Measurements from ENCODE around the gene ITGB6.

DNA sequence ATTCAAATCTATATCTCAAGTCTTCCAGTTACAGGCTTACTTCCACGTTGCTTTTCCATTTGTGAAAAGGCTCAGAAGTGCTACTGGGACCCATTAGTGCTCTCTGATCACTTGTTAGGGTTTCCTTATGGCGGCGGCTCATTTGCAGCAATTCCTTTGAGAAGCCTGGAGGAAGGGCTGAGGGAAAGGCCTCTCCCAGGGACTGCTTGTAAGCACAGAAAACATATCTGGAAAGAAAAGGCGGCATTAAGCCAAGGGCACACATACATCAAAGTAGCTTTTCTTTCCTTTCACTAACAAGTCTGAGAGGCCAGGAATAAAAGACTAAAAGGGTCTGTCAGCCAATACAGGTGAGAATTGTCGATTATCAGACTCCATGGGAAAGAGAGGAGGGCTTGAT, 39.4 kb upstream of the ITGB6 start:
- TF ChIP-seq CTCF (IDR thresholded peaks at IDR 0.05; ENCODE audit: borderline replicate concordance, extremely low read depth, low read length, poor library complexity, severe bottlenecking) (no peak), EZH2 (IDR thresholded peaks at IDR 0.05; ENCODE audit: borderline replicate concordance, low read depth, low read length, severe bottlenecking) (no peak)
